Islet precursor cell (in vitro differentiated cells): ENCODE data around the gene AGAP1.

Experiments used
- DNase-seq: peaks from one replicate; pipeline ENCODE4 v3.0.0-alpha.2; 2018

AGAP1 gene

DNA sequence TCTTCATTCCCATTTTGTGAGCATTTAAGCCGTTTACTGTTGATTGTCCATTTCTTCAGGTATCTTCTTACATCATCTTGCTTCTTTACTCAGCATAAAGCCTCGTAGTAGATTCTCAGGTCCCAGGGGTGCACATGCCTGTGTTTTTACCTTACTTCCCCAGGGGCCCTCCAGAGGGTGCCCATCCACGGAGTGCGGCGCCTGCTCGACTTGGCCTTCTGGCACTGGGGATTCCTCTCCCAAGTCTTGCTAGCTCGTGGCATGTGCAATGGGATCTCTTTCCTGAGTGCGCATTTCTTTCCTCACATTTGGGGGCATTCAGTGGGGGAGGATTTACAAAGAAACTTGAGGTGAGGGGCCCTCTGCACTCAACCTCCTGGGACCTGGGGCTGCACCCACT, 148.1 kb downstream of the AGAP1 start:
- DNase-seq, result no peak

- DNase-seq, result peak; percentile 77
Observed at GRCh38 chr2:235642446-235643098, 148.7 kb downstream of the AGAP1 start.

DNA sequence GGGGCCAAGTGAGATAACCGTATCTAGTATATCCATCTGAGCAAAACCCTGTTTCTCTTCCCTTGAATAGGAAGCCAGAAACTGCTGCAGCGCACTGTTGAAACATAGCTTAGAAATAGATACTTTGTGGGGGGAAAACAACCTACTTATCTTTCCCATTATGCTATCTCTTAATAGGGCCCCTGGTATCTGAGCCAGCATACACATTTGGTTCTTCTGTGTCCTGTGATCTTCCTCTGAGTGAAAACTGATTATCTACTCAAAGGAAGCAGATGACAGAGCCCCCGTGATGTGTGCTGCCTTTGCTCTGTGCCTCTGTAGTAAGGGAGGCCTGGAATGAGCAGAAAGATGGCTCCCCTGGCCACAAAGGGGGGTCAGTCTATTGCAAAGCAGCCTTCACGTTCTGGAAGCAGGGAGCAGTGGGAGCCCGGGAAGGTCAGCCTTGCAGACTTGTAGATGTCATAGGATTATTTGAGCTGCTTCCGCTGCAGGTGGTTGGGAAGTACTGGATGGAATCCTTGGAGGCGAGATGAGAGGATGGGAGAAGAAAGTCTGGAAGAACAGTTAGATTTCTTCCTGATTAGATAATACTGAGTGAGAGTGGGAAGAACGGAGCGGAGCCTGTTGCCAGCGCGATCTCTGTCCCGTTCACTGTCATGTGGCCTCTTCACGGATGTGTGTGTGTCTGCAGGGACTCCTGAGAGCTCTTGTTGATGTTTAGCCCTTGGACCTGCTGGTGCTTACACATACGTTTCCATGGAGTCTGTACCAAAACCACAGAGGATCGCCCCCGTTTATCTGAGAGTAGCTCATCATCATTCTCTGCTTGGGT, 150.1 kb downstream of the AGAP1 start:
- no peak for DNase-seq

- no peak for DNase-seq
Observed at GRCh38 chr2:235647264-235647663, 153.4 kb downstream of the AGAP1 start.

DNA sequence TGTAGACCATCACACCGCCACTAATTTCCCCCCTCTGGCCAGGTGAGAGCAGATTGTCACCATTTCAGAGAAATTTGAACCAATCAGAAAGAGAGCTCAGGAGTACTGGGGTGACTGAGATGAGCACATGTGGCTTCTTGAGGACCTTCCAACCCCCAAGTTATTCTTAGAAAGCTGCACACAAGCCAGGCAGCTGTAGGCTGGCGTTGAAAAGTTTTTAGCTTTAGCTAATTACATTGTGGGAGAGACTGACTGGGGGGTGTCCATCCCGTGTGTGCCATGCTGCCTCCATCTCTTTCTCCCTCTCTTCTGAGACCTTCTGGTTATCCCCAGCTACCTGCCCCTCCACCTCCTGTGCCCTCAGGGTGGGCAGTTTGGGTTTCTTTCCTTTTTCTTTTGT, 154.0 kb downstream of the AGAP1 start:
- no peak for DNase-seq

DNA sequence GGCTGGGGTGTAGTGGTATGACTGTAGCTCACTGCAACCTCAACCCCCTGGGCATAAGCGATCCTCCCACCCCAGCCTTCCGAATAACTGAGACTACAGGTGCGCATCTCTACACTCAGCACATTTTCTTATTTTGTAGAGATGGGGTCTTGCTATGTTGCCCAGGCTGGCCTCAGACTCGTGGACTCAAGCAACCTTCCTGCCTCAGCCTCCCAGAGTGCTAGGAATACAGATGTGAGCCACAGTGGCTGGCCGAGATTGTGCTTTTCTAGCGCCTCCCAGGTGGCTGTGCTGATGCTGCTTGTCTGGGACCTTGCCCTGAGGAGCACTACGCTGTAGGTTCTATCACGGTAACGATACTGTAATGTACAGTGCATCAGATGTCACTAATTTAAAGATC, 155.6 kb downstream of the AGAP1 start:
- DNase-seq, result no peak

DNA sequence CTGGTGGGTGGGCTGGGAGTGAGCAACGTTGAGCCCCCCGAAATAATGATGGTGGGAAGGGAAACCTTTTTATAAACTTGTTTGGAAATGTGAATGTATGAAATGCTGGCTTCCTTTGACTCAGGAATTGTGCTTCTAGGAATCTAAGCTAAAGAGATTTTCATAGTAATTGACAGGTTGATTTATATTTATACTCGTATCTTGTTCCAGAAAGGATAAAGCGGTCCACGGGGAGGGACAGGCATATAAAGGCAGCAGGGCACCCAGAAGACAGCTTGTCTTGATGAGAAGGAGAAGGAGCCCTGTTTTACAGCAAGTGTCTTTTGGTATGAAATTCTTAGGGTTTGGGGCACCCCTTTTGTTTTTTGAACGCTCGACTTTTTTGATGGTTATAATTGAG, 157.8 kb downstream of the AGAP1 start:
- no peak for DNase-seq

DNA sequence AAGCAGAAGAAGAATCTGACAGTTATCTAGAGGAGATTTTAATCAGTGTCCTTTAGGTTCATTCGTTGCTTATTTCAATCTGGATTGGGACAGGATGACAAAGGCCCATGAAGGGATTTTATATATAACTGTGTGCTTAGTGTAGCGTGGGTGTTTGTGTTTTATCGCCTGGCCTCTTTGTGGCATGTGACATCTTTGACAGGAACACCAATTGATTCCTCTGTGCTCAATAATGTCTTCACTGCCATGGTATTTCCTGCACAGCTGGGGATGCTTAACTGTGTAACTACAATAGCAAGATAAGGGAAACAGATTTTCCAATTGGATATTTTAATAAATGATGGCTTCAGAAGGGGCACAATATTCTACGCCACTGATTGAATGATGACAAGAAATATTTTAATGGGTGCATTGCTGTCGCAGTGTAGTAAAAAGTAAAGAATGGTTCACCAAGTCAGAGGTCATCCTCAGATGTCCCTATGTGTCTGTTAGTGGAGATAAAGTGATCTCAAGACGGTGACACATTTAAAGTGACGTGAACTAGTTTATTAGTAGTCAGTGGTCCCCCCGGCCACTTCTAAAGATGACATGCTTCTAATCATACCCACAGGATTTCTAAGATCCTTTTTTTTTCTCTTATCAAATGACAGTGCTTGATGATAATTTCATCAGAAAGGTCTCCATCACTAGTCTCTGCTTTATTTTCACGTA, 160.4 kb downstream of the AGAP1 start:
- no peak for DNase-seq

- DNase-seq, result no peak
Observed at GRCh38 chr2:235658351-235659174, 164.7 kb downstream of the AGAP1 start.

- DNase-seq, result no peak
Observed at GRCh38 chr2:235659767-235660322, 166.0 kb downstream of the AGAP1 start.

DNA sequence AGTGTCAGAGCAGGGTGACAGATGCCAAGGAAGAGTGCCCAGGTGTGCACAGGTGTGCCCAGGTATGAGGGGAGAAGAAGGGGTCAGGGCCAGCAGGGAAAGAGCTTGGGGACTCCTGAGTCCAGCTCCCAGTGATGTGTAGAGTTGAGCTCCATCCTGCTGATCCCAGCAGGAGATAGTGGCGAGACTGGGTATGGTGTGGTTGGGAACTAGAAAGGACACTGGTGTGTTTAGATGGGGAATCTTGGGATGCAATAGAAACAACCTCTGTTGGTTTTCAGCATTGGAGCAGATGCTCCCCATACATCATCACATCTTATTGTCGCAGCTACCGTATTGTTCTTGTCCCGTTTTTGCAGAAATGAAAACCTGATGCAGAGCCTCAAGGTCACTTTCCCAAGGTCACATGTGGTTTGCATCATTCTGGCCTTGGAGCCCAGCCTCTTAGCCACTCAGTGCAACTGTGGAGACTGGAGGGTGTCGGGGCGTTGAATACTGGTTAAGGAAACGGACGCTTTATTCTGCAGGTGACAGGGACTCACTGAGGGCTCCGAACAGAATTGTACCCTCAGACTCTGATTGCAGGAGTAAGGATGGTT, 166.7 kb downstream of the AGAP1 start:
- no peak for DNase-seq

GRCh38 chr2:235661167-235661937, 167.5 kb downstream of the AGAP1 start:
- DNase-seq, result no peak

DNA sequence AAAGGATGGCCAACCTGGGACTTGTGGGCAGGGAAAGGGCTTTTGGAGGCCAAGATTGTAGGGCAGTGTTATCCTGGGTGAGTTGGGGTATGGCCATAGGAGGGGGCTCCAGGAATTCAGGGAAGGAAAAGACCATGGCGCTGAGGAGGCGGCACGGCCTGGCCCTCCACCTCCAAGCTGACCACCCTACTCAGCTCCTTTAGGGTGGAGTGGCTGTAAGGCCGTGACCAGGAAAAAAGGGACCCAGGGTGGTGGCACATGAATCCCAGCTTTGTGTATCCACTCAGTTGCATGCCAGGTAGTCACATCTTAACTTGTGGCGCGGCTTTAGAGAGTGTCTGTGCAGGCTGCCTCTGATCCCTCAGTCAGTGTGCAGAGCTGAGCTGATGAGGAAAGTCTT, 168.1 kb downstream of the AGAP1 start:
- no peak for DNase-seq

- no peak for DNase-seq
Observed at GRCh38 chr2:235663875-235664274, 170.0 kb downstream of the AGAP1 start.

DNA sequence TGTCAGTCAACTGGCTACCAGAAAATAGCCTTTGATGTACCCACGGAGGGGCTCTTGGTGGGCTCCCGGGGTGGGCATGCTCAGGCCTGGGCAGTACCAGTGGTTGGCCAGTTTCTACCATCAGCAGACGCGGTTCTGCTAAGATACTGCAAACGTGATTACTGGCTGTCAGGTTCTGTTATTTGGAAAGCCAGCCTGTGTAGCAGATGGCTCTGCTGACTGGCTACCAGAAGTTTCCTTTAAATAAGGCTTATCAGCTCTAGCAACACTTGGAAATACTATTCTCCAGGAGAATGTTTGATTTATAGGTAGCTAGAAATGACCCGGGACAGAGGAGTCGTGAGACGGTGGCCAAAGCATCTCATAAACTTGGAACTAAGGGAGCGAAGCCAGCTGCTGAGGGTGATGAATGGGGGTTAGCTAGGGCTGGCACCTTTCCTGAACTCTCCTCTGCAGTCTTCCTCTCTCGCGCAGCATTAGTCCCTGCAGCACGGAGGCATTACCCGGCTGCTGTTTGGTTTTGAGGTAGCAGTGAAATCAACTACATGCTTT, 171.9 kb downstream of the AGAP1 start:
- no peak for DNase-seq

GRCh38 chr2:235666213-235666781, 172.5 kb downstream of the AGAP1 start:
- DNase-seq, result peak; percentile 79

- DNase-seq, result no peak
Observed at GRCh38 chr2:235668782-235669181, 174.9 kb downstream of the AGAP1 start.

DNA sequence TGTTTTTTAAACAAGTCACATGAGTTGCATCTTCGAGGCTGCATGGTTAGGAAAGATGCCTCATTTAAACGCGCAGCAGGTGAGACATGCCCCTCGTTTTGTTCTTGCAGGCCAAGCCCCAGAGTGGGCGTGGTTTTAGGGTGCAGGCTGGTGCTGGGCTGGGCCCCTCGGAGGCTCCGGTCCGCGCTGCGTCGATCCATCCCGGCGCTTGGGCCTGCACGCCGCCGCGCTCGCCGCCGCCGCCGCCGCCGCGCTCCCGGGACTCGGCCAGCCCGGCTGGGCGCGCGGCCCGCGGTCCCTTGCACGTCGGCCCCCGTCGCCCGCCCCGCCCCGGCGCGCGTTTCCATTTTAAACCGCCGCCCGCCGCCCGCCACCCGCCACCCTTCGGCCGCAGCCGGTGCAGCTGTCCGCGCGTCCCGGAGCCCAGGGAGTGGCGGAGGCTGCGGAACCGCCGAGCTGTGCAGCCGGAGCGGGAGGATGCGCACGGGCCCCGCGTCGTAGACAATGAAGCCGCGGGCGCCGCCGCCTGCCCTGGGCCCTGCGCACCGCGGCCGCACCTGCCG, 175.5 kb downstream of the AGAP1 start:
- peak; percentile 83 for DNase-seq

GRCh38 chr2:235669983-235670962, 176.4 kb downstream of the AGAP1 start:
- DNase-seq, result peak; percentile 83
